ENCODE measurements around the gene AURKAIP1. TPM values are rescaled to one million over a fixed set of nuclear protein-coding genes. Genes with fewer than 3 reads are reported as not detected.
A peak's percentile ranks its signal among the peaks of the same experiment; 100 is the strongest.

AURKAIP1 gene
- total RNA-seq, 4 donors from 2014 or later, result 98.4 to 152 (median 117) TPM

DNA sequence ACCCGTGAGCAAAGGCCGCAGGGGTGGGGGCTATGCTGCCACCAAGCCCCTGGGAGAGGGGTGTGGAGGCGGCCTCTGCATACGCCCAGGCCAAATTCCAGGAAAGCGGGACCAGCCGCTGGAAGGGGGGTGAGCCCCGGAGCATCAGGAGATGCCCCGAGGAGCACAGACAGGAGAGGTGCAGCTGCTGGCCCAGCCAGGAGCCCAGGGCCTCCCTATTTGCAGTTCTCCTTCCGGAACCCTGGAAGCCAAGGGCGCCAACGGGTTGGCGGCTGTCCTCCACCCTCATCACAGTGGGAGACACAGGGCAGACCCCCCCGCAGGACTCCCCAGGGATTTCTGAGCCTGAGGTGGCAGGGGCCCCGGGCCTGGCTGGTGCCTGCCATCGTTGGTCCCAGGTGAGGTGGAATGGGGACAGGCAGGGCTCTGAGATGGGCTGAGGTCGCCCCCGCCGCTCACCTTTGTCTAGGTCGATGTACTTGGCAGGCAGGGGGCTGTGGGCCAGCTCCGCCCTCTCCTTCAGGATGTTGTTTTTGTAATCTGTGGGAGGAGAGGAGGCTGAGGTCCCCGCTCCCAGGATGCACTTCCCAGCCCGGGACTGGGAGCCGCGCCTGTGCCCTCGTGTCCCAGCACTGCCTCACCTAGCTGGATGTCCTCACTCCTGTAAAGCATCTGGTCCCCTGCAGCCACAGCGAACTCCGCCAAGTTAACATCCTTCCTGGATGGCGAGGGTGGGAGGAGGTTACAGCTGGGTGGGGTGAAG, 21.4 kb downstream of the AURKAIP1 start:
- Histone ChIP-seq H3K27ac (replicated peaks in 1 of 4) (peak overlapping the region; percentile 30 to 73 (median 54)), H3K36me3 (peaks cover 0 to 25% (median 7%) of the 10 kb centered on the region in 4 donors), H3K27me3 (peaks cover 0 to 59% (median 26%) of the 10 kb centered on the region in 4 donors), H3K4me1 (peaks cover 43 to 76% (median 70%) of the 10 kb centered on the region in 4 donors), H3K9me3 (no peaks in the 10 kb centered on the region), H3K4me3 (no peak overlapping the region)
- no peak for DNase-seq (ENCODE audit: extremely low spot score)
- intact Hi-C loops (cut with DNase I), result no loop called here
- TF ChIP-seq, protein P1, sequence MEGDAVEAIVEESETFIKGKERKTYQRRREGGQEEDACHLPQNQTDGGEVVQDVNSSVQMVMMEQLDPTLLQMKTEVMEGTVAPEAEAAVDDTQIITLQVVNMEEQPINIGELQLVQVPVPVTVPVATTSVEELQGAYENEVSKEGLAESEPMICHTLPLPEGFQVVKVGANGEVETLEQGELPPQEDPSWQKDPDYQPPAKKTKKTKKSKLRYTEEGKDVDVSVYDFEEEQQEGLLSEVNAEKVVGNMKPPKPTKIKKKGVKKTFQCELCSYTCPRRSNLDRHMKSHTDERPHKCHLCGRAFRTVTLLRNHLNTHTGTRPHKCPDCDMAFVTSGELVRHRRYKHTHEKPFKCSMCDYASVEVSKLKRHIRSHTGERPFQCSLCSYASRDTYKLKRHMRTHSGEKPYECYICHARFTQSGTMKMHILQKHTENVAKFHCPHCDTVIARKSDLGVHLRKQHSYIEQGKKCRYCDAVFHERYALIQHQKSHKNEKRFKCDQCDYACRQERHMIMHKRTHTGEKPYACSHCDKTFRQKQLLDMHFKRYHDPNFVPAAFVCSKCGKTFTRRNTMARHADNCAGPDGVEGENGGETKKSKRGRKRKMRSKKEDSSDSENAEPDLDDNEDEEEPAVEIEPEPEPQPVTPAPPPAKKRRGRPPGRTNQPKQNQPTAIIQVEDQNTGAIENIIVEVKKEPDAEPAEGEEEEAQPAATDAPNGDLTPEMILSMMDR (IDR thresholded peaks at IDR 0.05), result no peak
- TF ChIP-seq EP300 (IDR thresholded peaks at IDR 0.05), result no peak
- no peak for TF ChIP-seq POLR2A (IDR thresholded peaks at IDR 0.05; ENCODE audit: low read depth)
- TF ChIP-seq POLR2AphosphoS5 (IDR thresholded peaks at IDR 0.05), result no peak
- WGBS, result 49% methylated on average over 8 of the region's 28 CpGs

DNA sequence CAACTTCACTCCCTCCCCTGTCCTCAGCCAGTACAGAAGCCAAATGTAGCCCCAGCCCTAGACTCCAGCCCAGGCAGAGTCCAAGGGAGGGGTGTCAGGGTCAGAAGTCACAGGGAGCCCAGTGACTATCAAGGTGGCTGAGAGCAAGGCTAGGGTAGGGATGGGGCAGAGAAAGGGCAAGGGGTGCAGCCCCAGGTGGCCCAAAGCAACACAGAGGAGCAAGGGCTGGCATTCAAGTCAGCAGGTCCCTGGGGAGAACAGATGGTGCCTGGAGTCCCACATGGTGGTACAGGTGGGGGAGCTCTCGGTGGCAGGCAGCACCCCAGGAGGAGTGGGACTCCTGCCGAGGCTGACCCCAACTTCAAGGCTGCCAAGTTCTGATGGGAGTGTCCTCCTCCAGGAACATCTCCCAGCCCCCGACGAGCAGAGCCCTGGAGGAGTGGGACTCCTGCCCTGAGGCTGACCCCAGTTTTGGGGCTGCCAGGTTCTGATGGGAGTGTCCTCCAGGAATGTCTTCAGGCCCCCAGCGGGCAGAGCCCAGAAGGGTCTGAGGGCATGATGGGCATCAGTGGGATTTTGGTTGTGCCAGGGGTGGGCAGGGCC, 22.1 kb downstream of the AURKAIP1 start:
- peaks cover 0 to 25% (median 7%) of the 10 kb centered on the region in 4 donors for H3K36me3 ChIP-seq
- no peak for TF ChIP-seq EP300 (IDR thresholded peaks at IDR 0.05)
- TF ChIP-seq POLR2AphosphoS5 (IDR thresholded peaks at IDR 0.05), result no peak
- no peak for TF ChIP-seq POLR2A (IDR thresholded peaks at IDR 0.05; ENCODE audit: low read depth)
- TF ChIP-seq, protein P1 (IDR thresholded peaks at IDR 0.05), result no peak
- no peak overlapping the region for H3K4me3 ChIP-seq
- H3K4me1 ChIP-seq, result peaks cover 49 to 76% (median 70%) of the 10 kb centered on the region in 4 donors
- WGBS, result 28% methylated on average over 5 of the region's 5 CpGs
- H3K27ac ChIP-seq (replicated peaks in 1 of 4), result peak overlapping the region; percentile 32 to 73 (median 60)
- H3K9me3 ChIP-seq, result no peaks in the 10 kb centered on the region
- DNase-seq (ENCODE audit: extremely low spot score), result no peak
- peaks cover 0 to 53% (median 26%) of the 10 kb centered on the region in 4 donors for H3K27me3 ChIP-seq
- intact Hi-C loops (cut with DNase I), result no loop called here

DNA sequence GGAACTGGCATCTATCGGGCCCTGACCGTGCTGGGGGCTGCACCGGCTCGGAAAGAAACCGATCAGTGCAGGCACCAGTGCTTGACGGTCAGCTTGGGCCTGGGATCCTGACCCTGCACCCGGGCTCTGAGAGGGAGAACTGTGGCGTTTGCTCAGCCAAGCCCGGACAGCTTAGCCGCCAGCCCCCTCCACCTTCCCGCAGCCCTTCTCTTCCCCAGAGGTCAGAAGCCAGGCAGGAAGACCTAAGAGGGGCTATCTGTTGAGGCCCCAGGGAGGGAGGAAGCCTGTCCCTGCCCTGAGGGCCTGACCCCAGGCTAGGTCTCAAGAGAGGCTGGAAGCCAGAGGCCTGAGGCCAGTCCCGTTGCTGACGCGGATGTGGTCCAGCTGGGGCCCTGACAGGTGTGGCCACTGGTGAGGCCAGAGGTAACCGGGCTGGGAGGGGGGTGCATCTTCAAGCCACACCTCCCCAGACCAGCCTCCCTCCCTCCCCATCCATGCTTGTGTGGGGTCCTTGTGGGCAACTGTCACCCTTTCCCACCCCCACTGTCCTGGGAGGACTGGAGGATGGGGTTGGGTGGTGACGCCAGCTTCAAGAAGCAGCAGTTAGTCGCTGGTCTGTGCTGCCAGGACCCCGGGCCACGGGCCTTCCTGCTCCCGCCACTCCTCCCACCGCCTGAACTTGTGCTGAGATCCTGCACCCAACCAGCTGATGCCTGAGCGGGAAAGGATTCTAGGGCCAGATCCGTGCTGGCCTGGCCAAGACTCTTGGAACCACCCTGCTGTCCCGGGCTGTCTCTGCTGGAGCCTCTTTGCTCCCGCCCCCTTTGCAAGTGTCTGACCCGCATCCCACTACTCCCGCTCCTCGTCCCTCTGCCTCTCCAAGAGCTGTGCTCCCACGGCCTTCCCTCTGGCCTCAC, 23.2 kb downstream of the AURKAIP1 start:
- TF ChIP-seq EP300 (IDR thresholded peaks at IDR 0.05) (no peak), POLR2AphosphoS5 (IDR thresholded peaks at IDR 0.05) (peak; percentile 20 to 24), POLR2A (IDR thresholded peaks at IDR 0.05; ENCODE audit: low read depth) (no peak)
- 56% methylated on average over 12 of the region's 29 CpGs for WGBS
- DNase-seq (ENCODE audit: extremely low spot score), result no peak
- H3K27ac ChIP-seq (replicated peaks in 1 of 4), result peak overlapping the region; percentile 50 to 73 (median 60)
- H3K4me3 ChIP-seq, result peak overlapping the region in 2 of 4 donors; percentile 5 to 33
- intact Hi-C loops (cut with DNase I), result no loop called here
- H3K27me3 ChIP-seq, result peaks cover 0 to 41% (median 24%) of the 10 kb centered on the region in 4 donors
- H3K36me3 ChIP-seq, result peaks cover 0 to 25% (median 7%) of the 10 kb centered on the region in 4 donors
- peaks cover 59 to 76% (median 74%) of the 10 kb centered on the region in 4 donors for H3K4me1 ChIP-seq
- H3K9me3 ChIP-seq, result no peaks in the 10 kb centered on the region

DNA sequence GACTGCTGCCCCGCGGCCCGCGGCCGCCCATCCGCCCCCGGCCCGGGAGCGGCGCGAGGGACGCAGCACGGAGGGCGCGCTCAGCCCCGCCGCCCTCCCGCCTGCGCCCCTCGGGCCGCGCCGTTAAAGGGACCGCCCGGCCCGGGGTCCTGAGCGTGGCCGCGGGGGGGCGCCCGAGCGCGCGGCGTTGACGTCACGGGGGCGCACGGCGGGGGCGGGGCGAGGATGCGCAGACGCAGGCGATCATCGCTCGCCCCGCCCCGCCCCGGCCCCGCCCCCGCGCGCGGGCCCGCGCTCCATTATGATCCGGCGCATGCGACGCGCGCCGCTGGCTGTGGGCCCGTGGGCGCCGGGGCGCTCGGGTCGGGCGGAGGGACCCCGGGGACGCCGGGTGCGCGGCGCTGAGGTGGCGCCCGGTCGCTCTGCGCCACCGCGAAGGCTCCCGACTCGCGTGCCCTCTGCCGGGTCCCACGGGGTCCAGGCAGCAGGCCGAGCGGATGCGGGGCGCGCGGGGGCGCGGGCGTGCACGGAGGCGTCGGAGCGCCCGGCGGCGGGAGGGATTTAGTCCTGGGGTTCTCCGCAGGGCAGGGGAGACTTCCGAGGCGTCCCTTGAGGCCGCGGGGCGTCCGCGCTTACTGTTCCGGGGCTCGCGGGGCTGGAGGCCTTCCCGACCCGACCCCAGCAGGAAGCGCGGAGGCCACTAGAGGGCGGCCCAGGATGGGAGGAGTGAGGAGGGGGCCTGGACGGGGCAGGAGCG, 25.6 kb downstream of the AURKAIP1 start, which contains the start of gene DVL1:
Gene DVL1, minus strand, starts transcription at position 163 of the 757 bp plus-strand sequence. CDS start 353 bp downstream, outside the sequence.
- Histone ChIP-seq H3K27ac (replicated peaks in 1 of 4) (peak within 1 kb of the TSS; percentile 89 to 92 (median 90)), H3K27me3 (peaks cover 0 to 18% (median 11%) of the 10 kb centered on the region in 4 donors), H3K4me3 (peak within 1 kb of the TSS; percentile 68 to 93 (median 82)), H3K4me1 (peaks cover 65 to 76% (median 74%) of the 10 kb centered on the region in 4 donors), H3K36me3 (peaks cover 0 to 19% (median 5%) of the 10 kb centered on the region in 4 donors), H3K9me3 (no peaks in the 10 kb centered on the region)
- intact Hi-C loops (cut with DNase I), result loop anchor here (2.0 kb wide), 1 partner anchor 23 kb away; no protein-coding TSS in a partner anchor
- 0% methylated on average over 11 of the region's 122 CpGs for WGBS
- TF ChIP-seq EP300 (IDR thresholded peaks at IDR 0.05), result no peak
- TF ChIP-seq, protein P1 (IDR thresholded peaks at IDR 0.05), result peak; percentile 49 to 65 (median 54)
- TF ChIP-seq POLR2AphosphoS5 (IDR thresholded peaks at IDR 0.05), result peak; percentile 4 to 22
- no peak for DNase-seq (ENCODE audit: extremely low spot score)
